Loucy (cell line): ENCODE data around the gene PPME1.

Experiments used
- H2AFZ ChIP-seq: fragments of 200-600 bp; sonication (generic); 2 replicates; pipeline ENCODE4 v1.6.0; 2016; ENCODE audit warnings: antibody characterized with exemption, mild to moderate bottlenecking, low read length, moderate library complexity
- H3F3A ChIP-seq: fragments of 200-600 bp; 2 replicates; pipeline ENCODE4 v1.6.0; 2016; ENCODE audit warnings: antibody characterized with exemption, low read depth, mild to moderate bottlenecking
- H3K27me3 ChIP-seq: fragments of 200-600 bp; sonication (generic); 2 replicates; pipeline ENCODE4 v1.6.1; 2014; ENCODE audit warnings: low read length, mild to moderate bottlenecking; ENCODE audit not compliant: insufficient read depth, poor library complexity, severe bottlenecking
- H3K36me3 ChIP-seq: fragments of 200-600 bp; sonication (generic); 2 replicates; pipeline ENCODE4 v1.6.1; 2016; ENCODE audit warnings: low read length; ENCODE audit not compliant: insufficient read depth
- H3K4me1 ChIP-seq: fragments of 200-600 bp; sonication (generic); 2 replicates; pipeline ENCODE4 v1.5.1; 2014; ENCODE audit warnings: low read length, mild to moderate bottlenecking; ENCODE audit not compliant: insufficient read depth, poor library complexity, severe bottlenecking
- H3K4me2 ChIP-seq: fragments of 200-600 bp; sonication (generic); 2 replicates; pipeline ENCODE4 v1.6.0; 2014; ENCODE audit warnings: antibody characterized with exemption, low read length, low read depth, mild to moderate bottlenecking; ENCODE audit not compliant: poor library complexity, severe bottlenecking
- H3K4me3 ChIP-seq: fragments of 200-600 bp; sonication (generic); 2 replicates; pipeline ENCODE4 v1.5.1; 2014; ENCODE audit warnings: low read length, mild to moderate bottlenecking, mixed read lengths; ENCODE audit not compliant: poor library complexity, severe bottlenecking
- H3K79me2 ChIP-seq: fragments of 200-600 bp; sonication (generic); 2 replicates; pipeline ENCODE4 v1.6.1; 2014; ENCODE audit warnings: low read length; ENCODE audit not compliant: insufficient read depth
- H3K9ac ChIP-seq: fragments of 200-600 bp; sonication (generic); 2 replicates; pipeline ENCODE4 v1.6.0; 2014; ENCODE audit warnings: mild to moderate bottlenecking, low read depth, low read length, moderate library complexity; ENCODE audit not compliant: poor library complexity, severe bottlenecking
- H3K9me2 ChIP-seq: fragments of 200-600 bp; sonication (generic); replicated peaks from 2 replicates; pipeline ENCODE4 v1.6.1; 2016; ENCODE audit warnings: low read depth, low read length, mixed read lengths
- H3K9me3 ChIP-seq: fragments of 200-600 bp; sonication (generic); 2 replicates; pipeline ENCODE4 v1.6.1; 2014; ENCODE audit warnings: mild to moderate bottlenecking, antibody characterized with exemption, low read length, low read depth; ENCODE audit not compliant: insufficient read depth
- H4K20me1 ChIP-seq: fragments of 200-600 bp; sonication (generic); 2 replicates; pipeline ENCODE4 v1.6.0; 2014; ENCODE audit warnings: antibody characterized with exemption, low read length, mild to moderate bottlenecking; ENCODE audit not compliant: insufficient read depth, poor library complexity, severe bottlenecking
- CTCF ChIP-seq: fragments of 200-600 bp; sonication (generic); conservative IDR thresholded peaks from 2 replicates; pipeline ENCODE4 v1.5.1; 2014; ENCODE audit warnings: mild to moderate bottlenecking, antibody characterized with exemption, low read length
- EZH2phosphoT487 ChIP-seq: fragments of 200-600 bp; IDR thresholded peaks from 2 replicates; pipeline ENCODE4 v1.6.1; 2018; ENCODE audit warnings: antibody characterized with exemption, mild to moderate bottlenecking, moderate library complexity, borderline replicate concordance

The PPME1 gene

DNA sequence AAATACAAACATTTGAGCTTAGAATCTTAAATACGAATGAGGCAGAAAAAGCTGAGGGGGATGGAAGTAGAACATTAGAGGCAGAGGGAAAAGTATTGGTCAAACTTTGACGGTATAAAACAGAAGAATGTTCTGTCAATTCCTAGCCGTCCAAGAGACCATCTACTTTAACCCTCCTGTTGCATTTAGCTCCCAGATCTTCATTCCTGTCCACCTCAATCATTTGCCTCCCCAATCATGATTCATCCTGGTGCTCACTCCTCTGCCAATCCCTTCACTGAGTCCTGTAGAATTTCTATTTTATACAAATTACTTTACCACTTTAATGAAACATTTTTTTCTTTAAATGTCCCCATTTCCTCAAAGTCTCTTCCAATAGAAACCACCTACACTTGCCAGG lies 28.5 kb upstream of the PPME1 start:
- H3K27me3 ChIP-seq = no peaks in the 10 kb centered on the region
- peaks cover 20% of the 10 kb centered on the region; the same call in 1 of the 2 replicates for H3K36me3 ChIP-seq
- H3K4me2 ChIP-seq = no peak overlapping the region
- no peaks in the 10 kb centered on the region for H3K9me3 ChIP-seq
- no peaks in the 10 kb centered on the region for H3F3A ChIP-seq
- no peak overlapping the region for H2AFZ ChIP-seq
- no peaks in the 10 kb centered on the region for H3K4me1 ChIP-seq
- TF ChIP-seq CTCF (no peak), EZH2phosphoT487 (no peak)
- no peak overlapping the region for H3K9ac ChIP-seq
- no peaks in the 10 kb centered on the region for H3K9me2 ChIP-seq
- H3K4me3 ChIP-seq = no peak overlapping the region
- no peaks in the 10 kb centered on the region for H4K20me1 ChIP-seq
- H3K79me2 ChIP-seq = no peaks in the 10 kb centered on the region

GRCh38 chr11:74144592-74144991 lies 26.5 kb upstream of the PPME1 start:
- Histone ChIP-seq H4K20me1 (no peaks in the 10 kb centered on the region), H3F3A (no peaks in the 10 kb centered on the region), H3K79me2 (no peaks in the 10 kb centered on the region), H3K27me3 (no peaks in the 10 kb centered on the region), H3K9me2 (no peaks in the 10 kb centered on the region), H3K9me3 (no peaks in the 10 kb centered on the region), H2AFZ (no peak overlapping the region), H3K9ac (no peak overlapping the region), H3K4me3 (no peak overlapping the region), H3K36me3 (peaks cover under 1% of the 10 kb centered on the region; the same call in 1 of the 2 replicates), H3K4me1 (no peaks in the 10 kb centered on the region), H3K4me2 (no peak overlapping the region)
- no peak for TF ChIP-seq CTCF
- no peak for TF ChIP-seq EZH2phosphoT487

- H3K79me2 ChIP-seq = no peaks in the 10 kb centered on the region
- no peaks in the 10 kb centered on the region for H3K36me3 ChIP-seq
- no peak overlapping the region for H2AFZ ChIP-seq
- H3F3A ChIP-seq = no peaks in the 10 kb centered on the region
- no peak overlapping the region for H3K4me2 ChIP-seq
- H3K9ac ChIP-seq = no peak overlapping the region
- no peaks in the 10 kb centered on the region for H3K4me1 ChIP-seq
- H4K20me1 ChIP-seq = no peaks in the 10 kb centered on the region
- no peaks in the 10 kb centered on the region for H3K9me3 ChIP-seq
- no peaks in the 10 kb centered on the region for H3K9me2 ChIP-seq
- H3K27me3 ChIP-seq = no peaks in the 10 kb centered on the region
- no peak for TF ChIP-seq CTCF
- TF ChIP-seq EZH2phosphoT487 = no peak
- H3K4me3 ChIP-seq = no peak overlapping the region
Measured at GRCh38 chr11:74147199-74147929, 23.7 kb upstream of the PPME1 start.
